ENCODE measurements around the gene ZNF200. TPM values are rescaled to one million over a fixed set of nuclear protein-coding genes. Genes with fewer than 3 reads are reported as not detected.

The ZNF200 gene
- total and polyA plus RNA-seq, 10 donors = 4.2 to 24.4 (median 15.1) TPM

GRCh38 chr16:3249451-3249850 lies 14.5 kb upstream of the ZNF200 start:
- Histone ChIP-seq H3K27me3 (replicated peaks in 1 of 7) (peaks cover 0 to 14% (median 0%) of the 10 kb centered on the region in 7 donors), H3K4me1 (peaks cover 0 to 28% (median 0%) of the 10 kb centered on the region in 6 donors), H3K4me3 (no peak overlapping the region), H3K27ac (no peak overlapping the region), H3K9me3 (no peaks in the 10 kb centered on the region), H3K36me3 (peaks cover 0 to 99% (median 0%) of the 10 kb centered on the region in 6 donors)
- peak in 1 of 3 donors; percentile 23 for TF ChIP-seq POLR2AphosphoS5 (IDR thresholded peaks at IDR 0.05)
- no peak for TF ChIP-seq CTCF (IDR thresholded peaks at IDR 0.05 in 8 of 11, conservative IDR thresholded peaks at IDR 0.05 in 3 of 11)
- no peak for TF ChIP-seq POLR2A (IDR thresholded peaks at IDR 0.05)
- 75 to 87% (median 83%) methylated on average over 9 to 14 of the region's 14 CpGs for WGBS, 5 donors
- peak; percentile 44 for DNase-seq
- intact Hi-C loops (cut with DNase I; ENCODE audit: low total_unique reads) = no loop called here

GRCh38 chr16:3249020-3249419 lies 14.1 kb upstream of the ZNF200 start:
- H3K36me3 ChIP-seq = peaks cover 0 to 99% (median 0%) of the 10 kb centered on the region in 6 donors
- H3K27me3 ChIP-seq (replicated peaks in 1 of 7) = peaks cover 0 to 15% (median 0%) of the 10 kb centered on the region in 7 donors
- H3K27ac ChIP-seq = no peak overlapping the region
- peaks cover 0 to 24% (median 0%) of the 10 kb centered on the region in 6 donors for H3K4me1 ChIP-seq
- H3K4me3 ChIP-seq = no peak overlapping the region
- WGBS, 5 donors = 62 to 80% (median 67%) methylated on average over 1 of the region's 1 CpG
- intact Hi-C loops (cut with DNase I; ENCODE audit: low total_unique reads) = no loop called here
- peak; percentile 17 for DNase-seq
- H3K9me3 ChIP-seq = no peaks in the 10 kb centered on the region
- TF ChIP-seq CTCF (IDR thresholded peaks at IDR 0.05 in 8 of 11, conservative IDR thresholded peaks at IDR 0.05 in 3 of 11) (no peak), POLR2AphosphoS5 (IDR thresholded peaks at IDR 0.05) (no peak), POLR2A (IDR thresholded peaks at IDR 0.05) (no peak)

GRCh38 chr16:3248596-3248995 lies 13.6 kb upstream of the ZNF200 start:
- Histone ChIP-seq H3K27me3 (replicated peaks in 1 of 7) (peaks cover 0 to 15% (median 0%) of the 10 kb centered on the region in 7 donors), H3K4me3 (no peak overlapping the region), H3K36me3 (peaks cover 0 to 99% (median 0%) of the 10 kb centered on the region in 6 donors), H3K9me3 (no peaks in the 10 kb centered on the region), H3K4me1 (peaks cover 0 to 21% (median 0%) of the 10 kb centered on the region in 6 donors), H3K27ac (no peak overlapping the region)
- intact Hi-C loops (cut with DNase I; ENCODE audit: low total_unique reads) = no loop called here
- TF ChIP-seq CTCF (IDR thresholded peaks at IDR 0.05 in 8 of 11, conservative IDR thresholded peaks at IDR 0.05 in 3 of 11) (no peak), POLR2A (IDR thresholded peaks at IDR 0.05) (no peak)
- DNase-seq = no peak
- 83 to 94% (median 86%) methylated on average over 5 of the region's 5 CpGs for WGBS, 5 donors

GRCh38 chr16:3246876-3247275 lies 11.9 kb upstream of the ZNF200 start:
- Histone ChIP-seq H3K27ac (no peak overlapping the region), H3K27me3 (replicated peaks in 1 of 7) (peaks cover 0 to 21% (median 0%) of the 10 kb centered on the region in 7 donors), H3K9me3 (no peaks in the 10 kb centered on the region), H3K4me1 (peaks cover 0 to 20% (median 0%) of the 10 kb centered on the region in 6 donors), H3K4me3 (no peak overlapping the region), H3K36me3 (peaks cover 0 to 97% (median 0%) of the 10 kb centered on the region in 6 donors)
- no peak for DNase-seq
- no peak for TF ChIP-seq CTCF (IDR thresholded peaks at IDR 0.05 in 8 of 11, conservative IDR thresholded peaks at IDR 0.05 in 3 of 11)
- TF ChIP-seq POLR2AphosphoS5 (IDR thresholded peaks at IDR 0.05) = peak in 1 of 3 donors; percentile 8
- no peak for TF ChIP-seq POLR2A (IDR thresholded peaks at IDR 0.05)
- intact Hi-C loops (cut with DNase I; ENCODE audit: low total_unique reads) = no loop called here
- WGBS, 5 donors = 59 to 71% (median 67%) methylated on average over 8 to 10 of the region's 10 CpGs
